PFSK-1 (cell line): ENCODE measurements around the gene CENPV.

Experiments
- FOXP2 ChIP-seq: optimal IDR thresholded peaks from 2 replicates; pipeline ENCODE3; 2011; ENCODE audit warnings: borderline replicate concordance, control low read depth, inconsistent platforms; ENCODE audit not compliant: insufficient read depth; ENCODE audit errors: extremely low read length, extremely low read depth
- POLR2AphosphoS5 ChIP-seq: IDR thresholded peaks from 2 replicates; pipeline ENCODE4 v1.6.1; 2012; ENCODE audit warnings: low read depth, mild to moderate bottlenecking, control low read depth, low read length, moderate library complexity
- SIN3A ChIP-seq: IDR thresholded peaks from 2 replicates; pipeline ENCODE4 v1.6.1; 2012; ENCODE audit warnings: mild to moderate bottlenecking, low read length, moderate library complexity, borderline replicate concordance; ENCODE audit not compliant: insufficient read depth
- TAF1 ChIP-seq: IDR thresholded peaks from 2 replicates; pipeline ENCODE4 v1.6.1; 2012; ENCODE audit warnings: low read length, control low read depth, borderline replicate concordance; ENCODE audit not compliant: insufficient read depth
- TF ChIP-seq, protein P1 (sequence below), 2 experiments: IDR thresholded peaks; 2 replicates each; pipeline versions ENCODE4 v1.6.1 to v1.8.0; 2011 to 2012; ENCODE audit warnings: low read depth in 2 of 2, low read length in 2 of 2, control low read depth in 1 of 2, inconsistent platforms in 1 of 2, mild to moderate bottlenecking in 1 of 2, moderate library complexity in 1 of 2; ENCODE audit not compliant: insufficient read depth in 1 of 2

DNA sequence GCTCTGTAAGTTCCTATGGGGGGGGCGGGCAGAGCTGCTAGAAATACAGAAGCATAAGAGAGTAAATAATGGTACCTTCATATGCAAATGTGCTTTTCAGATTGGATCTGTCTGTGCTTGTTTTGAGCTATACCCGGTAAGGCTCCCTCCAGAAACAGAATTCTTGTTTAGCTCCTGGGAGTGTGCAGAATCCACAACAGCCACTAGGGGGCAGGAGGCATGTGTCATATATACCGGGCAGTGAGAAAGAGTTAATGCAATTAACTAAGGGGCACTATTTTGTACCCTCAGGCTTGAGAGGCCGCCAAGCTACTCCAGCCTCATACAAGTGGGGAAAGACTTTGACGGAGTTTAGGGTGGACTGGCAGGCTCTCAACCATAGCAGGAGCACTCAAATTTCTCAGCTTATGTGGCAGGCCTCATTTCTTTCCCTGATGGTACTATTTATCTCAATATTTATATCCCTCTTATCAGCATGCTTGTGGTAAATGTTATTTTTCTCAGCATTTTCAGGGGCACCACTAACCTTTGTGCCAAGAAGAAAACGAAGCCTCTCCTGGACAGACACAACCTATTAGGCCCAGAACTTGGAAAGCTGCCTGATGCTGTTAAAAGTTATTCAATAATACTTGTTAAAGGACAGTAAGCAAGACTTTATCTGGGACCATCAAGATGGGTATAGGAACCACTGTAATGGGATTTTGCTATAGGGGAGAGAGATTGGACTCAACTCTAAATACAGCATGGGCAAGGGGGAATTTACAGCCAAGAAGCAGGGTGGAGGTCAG is 10.7 kb upstream of the CENPV start:
- TF ChIP-seq POLR2AphosphoS5 (no peak), TAF1 (peak; percentile 11; the same call in 1 of the 2 replicates), SIN3A (no peak), FOXP2 (no peak)
- TF ChIP-seq, protein P1, sequence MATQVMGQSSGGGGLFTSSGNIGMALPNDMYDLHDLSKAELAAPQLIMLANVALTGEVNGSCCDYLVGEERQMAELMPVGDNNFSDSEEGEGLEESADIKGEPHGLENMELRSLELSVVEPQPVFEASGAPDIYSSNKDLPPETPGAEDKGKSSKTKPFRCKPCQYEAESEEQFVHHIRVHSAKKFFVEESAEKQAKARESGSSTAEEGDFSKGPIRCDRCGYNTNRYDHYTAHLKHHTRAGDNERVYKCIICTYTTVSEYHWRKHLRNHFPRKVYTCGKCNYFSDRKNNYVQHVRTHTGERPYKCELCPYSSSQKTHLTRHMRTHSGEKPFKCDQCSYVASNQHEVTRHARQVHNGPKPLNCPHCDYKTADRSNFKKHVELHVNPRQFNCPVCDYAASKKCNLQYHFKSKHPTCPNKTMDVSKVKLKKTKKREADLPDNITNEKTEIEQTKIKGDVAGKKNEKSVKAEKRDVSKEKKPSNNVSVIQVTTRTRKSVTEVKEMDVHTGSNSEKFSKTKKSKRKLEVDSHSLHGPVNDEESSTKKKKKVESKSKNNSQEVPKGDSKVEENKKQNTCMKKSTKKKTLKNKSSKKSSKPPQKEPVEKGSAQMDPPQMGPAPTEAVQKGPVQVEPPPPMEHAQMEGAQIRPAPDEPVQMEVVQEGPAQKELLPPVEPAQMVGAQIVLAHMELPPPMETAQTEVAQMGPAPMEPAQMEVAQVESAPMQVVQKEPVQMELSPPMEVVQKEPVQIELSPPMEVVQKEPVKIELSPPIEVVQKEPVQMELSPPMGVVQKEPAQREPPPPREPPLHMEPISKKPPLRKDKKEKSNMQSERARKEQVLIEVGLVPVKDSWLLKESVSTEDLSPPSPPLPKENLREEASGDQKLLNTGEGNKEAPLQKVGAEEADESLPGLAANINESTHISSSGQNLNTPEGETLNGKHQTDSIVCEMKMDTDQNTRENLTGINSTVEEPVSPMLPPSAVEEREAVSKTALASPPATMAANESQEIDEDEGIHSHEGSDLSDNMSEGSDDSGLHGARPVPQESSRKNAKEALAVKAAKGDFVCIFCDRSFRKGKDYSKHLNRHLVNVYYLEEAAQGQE (IDR thresholded peaks at IDR 0.05; ENCODE audit: insufficient read depth in 1 of 2, low read depth in 2 of 2, low read length in 2 of 2): no peak
